ENCODE measurements around the gene CCDC12. TPM values are rescaled to one million over a fixed set of nuclear protein-coding genes. Genes with fewer than 3 reads are reported as not detected.
A peak's percentile ranks its signal among the peaks of the same experiment; 100 is the strongest.

The CCDC12 gene
- total and polyA plus RNA-seq, 2 of the 13 experiments (the other 11 are each of a cell fraction or from before 2014, with no cell fraction given), result 30.1 to 49.5 TPM

GRCh38 chr3:46935168-46935858, 41.2 kb downstream of the CCDC12 start (continued):
- TF ChIP-seq UBTF (CRISPR knock-in tag; IDR thresholded peaks at IDR 0.05), result peak; percentile 49; the same call in 1 of the 2 replicates
- no peak for TF ChIP-seq SOX13 (IDR thresholded peaks at IDR 0.05)
- peak in 1 of 2 experiments; percentile 47; a peak in 1 of 4 replicates for TF ChIP-seq SOX13 (CRISPR knock-in tag; conservative IDR thresholded peaks at IDR 0.05 in 1 of 2, IDR thresholded peaks at IDR 0.05 in 1 of 2)
- TF ChIP-seq ATF3 (CRISPR knock-in tag; IDR thresholded peaks at IDR 0.05), result peak; percentile 98
- TF ChIP-seq USF2 (IDR thresholded peaks at IDR 0.05; ENCODE audit: low read depth, low read length), result no peak
- no peak for TF ChIP-seq USF2 (CRISPR knock-in tag; IDR thresholded peaks at IDR 0.05; ENCODE audit: borderline replicate concordance)
- TF ChIP-seq SALL1 (CRISPR knock-in tag; IDR thresholded peaks at IDR 0.05), result peak; percentile 52
- peak; percentile 22; the same call in 1 of the 2 replicates for TF ChIP-seq SOX5 (CRISPR knock-in tag; IDR thresholded peaks at IDR 0.05; ENCODE audit: borderline replicate concordance)
- TF ChIP-seq CHD2 (IDR thresholded peaks at IDR 0.05; ENCODE audit: low read depth, low read length), result peak; percentile 54; the same call in 1 of the 2 replicates
- no peak for TF ChIP-seq ZNF749 (CRISPR knock-in tag; IDR thresholded peaks at IDR 0.05; ENCODE audit: borderline replicate concordance)
- TF ChIP-seq ZNF775 (CRISPR knock-in tag; IDR thresholded peaks at IDR 0.05; ENCODE audit: borderline replicate concordance), result no peak
- peak; percentile 41 for TF ChIP-seq PRPF4 (IDR thresholded peaks at IDR 0.05; ENCODE audit: low read depth, low read length, poor library complexity, severe bottlenecking)
- no peak for TF ChIP-seq ZNF609 (CRISPR knock-in tag; IDR thresholded peaks at IDR 0.05; ENCODE audit: borderline replicate concordance)
- no peak for TF ChIP-seq CC2D1A (CRISPR knock-in tag; IDR thresholded peaks at IDR 0.05)
- TF ChIP-seq ZNF616 (CRISPR knock-in tag; IDR thresholded peaks at IDR 0.05; ENCODE audit: low read depth), result no peak
- peak; percentile 38; the same call in 1 of the 2 replicates for TF ChIP-seq ZNF580 (CRISPR knock-in tag; IDR thresholded peaks at IDR 0.05; ENCODE audit: borderline replicate concordance, low read depth)
- TF ChIP-seq ISX (CRISPR knock-in tag; conservative IDR thresholded peaks at IDR 0.05), result no peak
- TF ChIP-seq CCAR2 (optimal IDR thresholded peaks at IDR 0.05; ENCODE audit: low read depth, low read length), result peak; percentile 48
